HL-60 (cell line): ENCODE results near the gene RGMA.

Experiments used
- DNase-seq, 2 experiments: peaks; one replicate each; pipeline ENCODE4 v3.0.0-alpha.2; 2010 to 2020; ENCODE audit warnings: low read depth in 1 of 2, low spot score in 1 of 2
- H3K27ac ChIP-seq: fragments of 250-450 bp; sonication (Bioruptor Pico); replicated peaks from 2 replicates; pipeline ENCODE4 v1.5.1; 2020; ENCODE audit warnings: mild to moderate bottlenecking, moderate library complexity
- H3K27me3 ChIP-seq: fragments of 250-450 bp; sonication (Bioruptor Pico); 2 replicates; pipeline ENCODE4 v1.5.1; 2021; ENCODE audit warnings: mild to moderate bottlenecking, moderate library complexity; ENCODE audit not compliant: insufficient read depth, poor library complexity, severe bottlenecking
- H3K4me3 ChIP-seq: replicated peaks from 2 replicates; pipeline ENCODE4 v1.5.1; 2011; ENCODE audit warnings: mild to moderate bottlenecking, control low read depth, low read length; ENCODE audit not compliant: insufficient read depth
- CTCF ChIP-seq: IDR thresholded peaks from one replicate; pipeline ENCODE4 v1.5.1; 2011; ENCODE audit warnings: low read length, control low read depth, inconsistent platforms; ENCODE audit not compliant: insufficient read depth
- GABPA ChIP-seq: IDR thresholded peaks from 2 replicates; pipeline ENCODE4 v1.6.1; 2012; ENCODE audit warnings: low read depth
- POLR2AphosphoS5 ChIP-seq: IDR thresholded peaks from 2 replicates; pipeline ENCODE4 v1.6.1; 2012; ENCODE audit warnings: low read depth
- REST ChIP-seq: IDR thresholded peaks from 2 replicates; pipeline ENCODE4 v1.6.1; 2012; ENCODE audit warnings: low read depth; ENCODE audit not compliant: insufficient replicate concordance
- SPI1 ChIP-seq: IDR thresholded peaks from 2 replicates; pipeline ENCODE4 v1.6.1; 2012; ENCODE audit warnings: low read depth, mild to moderate bottlenecking, borderline replicate concordance

RGMA gene

GRCh38 chr15:93001881-93002280 is 87.1 kb downstream of the RGMA start:
- no peak for TF ChIP-seq CTCF
- no peak for TF ChIP-seq GABPA
- TF ChIP-seq POLR2AphosphoS5 = no peak
- TF ChIP-seq SPI1 = no peak
- no peak for TF ChIP-seq REST
- DNase-seq = no peak
- Histone ChIP-seq H3K27ac (no peak overlapping the region), H3K27me3 (no peaks in the 10 kb centered on the region), H3K4me3 (no peak overlapping the region)

- Histone ChIP-seq H3K27ac (no peak overlapping the region), H3K4me3 (no peak overlapping the region), H3K27me3 (no peaks in the 10 kb centered on the region)
- TF ChIP-seq SPI1 (no peak), REST (no peak), POLR2AphosphoS5 (no peak), GABPA (no peak), CTCF (no peak)
- no peak for DNase-seq
Observed at GRCh38 chr15:93001156-93001555, 87.9 kb downstream of the RGMA start.

- H3K4me3 ChIP-seq = no peak overlapping the region
- DNase-seq = no peak
- H3K27me3 ChIP-seq = no peaks in the 10 kb centered on the region
- H3K27ac ChIP-seq = no peak overlapping the region
- no peak for TF ChIP-seq CTCF
- no peak for TF ChIP-seq SPI1
- no peak for TF ChIP-seq REST
Observed at GRCh38 chr15:92997821-92998220, 91.2 kb downstream of the RGMA start.
